ENCODE measurements around the gene ADORA1. TPM values are rescaled to one million over a fixed set of nuclear protein-coding genes. Genes with fewer than 3 reads are reported as not detected.

Gene ADORA1
- total and polyA plus RNA-seq, 2 donors (not counting 1 experiment from before 2014, with no cell fraction given) = not detected

DNA sequence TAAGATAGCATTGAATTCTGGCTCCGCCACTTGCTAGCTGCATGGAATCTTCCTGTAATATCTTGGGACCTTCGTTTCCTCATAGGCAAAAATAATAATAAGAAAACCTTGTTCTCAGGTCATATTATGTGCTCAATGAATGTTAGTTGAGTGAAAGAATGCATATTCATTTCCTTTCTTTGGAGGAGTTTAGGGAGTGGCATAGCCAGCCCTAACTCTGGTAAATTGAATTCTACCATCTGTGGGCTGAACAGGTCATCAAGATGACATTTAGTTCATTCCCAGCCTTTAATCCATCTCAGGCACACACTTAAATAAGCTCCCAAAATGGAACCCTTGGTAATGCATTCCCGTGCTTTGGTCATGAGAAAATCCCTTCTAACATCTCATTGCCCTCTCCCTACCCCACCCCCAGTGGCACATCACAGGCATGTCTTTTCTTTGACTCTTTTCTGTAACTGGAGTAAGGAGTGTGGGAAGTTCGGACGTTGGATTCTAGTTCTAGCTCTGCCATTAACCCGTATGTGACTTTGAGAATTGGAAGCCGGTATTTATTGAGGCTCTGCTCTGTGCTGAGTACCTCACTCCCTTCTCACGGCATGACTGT lies 28.5 kb upstream of the ADORA1 start:
- Histone ChIP-seq H3K9me3 (ENCODE audit: control extremely low read depth in 1 of 3, control insufficient read depth in 2 of 3, insufficient read depth in 1 of 3, low read length in 2 of 3) (peaks cover 5 to 17% (median 6%) of the 10 kb centered on the region in 3 donors), H4K20me1 (ENCODE audit: control insufficient read depth, insufficient read depth, low read length, poor library complexity, severe bottlenecking) (no peaks in the 10 kb centered on the region), H2AFZ (ENCODE audit: insufficient read depth, low read depth, low read length, poor library complexity, severe bottlenecking) (no peak overlapping the region), H3K27ac (ENCODE audit: low read length in 2 of 2) (no peak overlapping the region), H3K4me3 (ENCODE audit: control extremely low read depth in 1 of 5, extremely low read depth in 1 of 5, insufficient read depth in 1 of 5, low read depth in 2 of 5, low read length in 4 of 5) (no peak overlapping the region), H3K79me2 (ENCODE audit: control insufficient read depth, insufficient read depth, low read length) (no peaks in the 10 kb centered on the region), H3K4me2 (replicated peaks; ENCODE audit: low read depth, low read length, poor library complexity, severe bottlenecking) (no peak overlapping the region), H3K4me1 (ENCODE audit: control insufficient read depth in 2 of 2, insufficient read depth in 2 of 2, low read length in 2 of 2) (no peaks in the 10 kb centered on the region), H3K9ac (ENCODE audit: low read length) (no peak overlapping the region), H3K36me3 (replicated peaks in 1 of 2; ENCODE audit: control extremely low read depth in 1 of 2, control insufficient read depth in 1 of 2, extremely low read depth in 1 of 2, insufficient read depth in 2 of 2, low read length in 1 of 2) (no peaks in the 10 kb centered on the region), H3K27me3 (replicated peaks in 1 of 4; ENCODE audit: control extremely low read depth in 1 of 4, control insufficient read depth in 3 of 4, insufficient read depth in 4 of 4, low read length in 3 of 4) (peaks cover 0 to 3% (median 0%) of the 10 kb centered on the region in 4 experiments)
- H3K9me3 Mint-ChIP-seq (ENCODE audit: insufficient read depth) = peaks cover 18% of the 10 kb centered on the region
- ATAC-seq (ENCODE audit: low read depth) (no peak), DNase-seq (no peak)
- POLR2A ChIA-PET = no interaction called here
- WGBS (ENCODE audit: insufficient coverage) = 80% methylated on average over 3 of the region's 8 CpGs
- H3K4me3 Mint-ChIP-seq = no peak overlapping the region
- H3K27me3 Mint-ChIP-seq = peaks cover 28% of the 10 kb centered on the region
- TF ChIP-seq, protein P1, sequence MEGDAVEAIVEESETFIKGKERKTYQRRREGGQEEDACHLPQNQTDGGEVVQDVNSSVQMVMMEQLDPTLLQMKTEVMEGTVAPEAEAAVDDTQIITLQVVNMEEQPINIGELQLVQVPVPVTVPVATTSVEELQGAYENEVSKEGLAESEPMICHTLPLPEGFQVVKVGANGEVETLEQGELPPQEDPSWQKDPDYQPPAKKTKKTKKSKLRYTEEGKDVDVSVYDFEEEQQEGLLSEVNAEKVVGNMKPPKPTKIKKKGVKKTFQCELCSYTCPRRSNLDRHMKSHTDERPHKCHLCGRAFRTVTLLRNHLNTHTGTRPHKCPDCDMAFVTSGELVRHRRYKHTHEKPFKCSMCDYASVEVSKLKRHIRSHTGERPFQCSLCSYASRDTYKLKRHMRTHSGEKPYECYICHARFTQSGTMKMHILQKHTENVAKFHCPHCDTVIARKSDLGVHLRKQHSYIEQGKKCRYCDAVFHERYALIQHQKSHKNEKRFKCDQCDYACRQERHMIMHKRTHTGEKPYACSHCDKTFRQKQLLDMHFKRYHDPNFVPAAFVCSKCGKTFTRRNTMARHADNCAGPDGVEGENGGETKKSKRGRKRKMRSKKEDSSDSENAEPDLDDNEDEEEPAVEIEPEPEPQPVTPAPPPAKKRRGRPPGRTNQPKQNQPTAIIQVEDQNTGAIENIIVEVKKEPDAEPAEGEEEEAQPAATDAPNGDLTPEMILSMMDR (IDR thresholded peaks at IDR 0.05) = no peak
- TF ChIP-seq EZH2 (IDR thresholded peaks at IDR 0.05; ENCODE audit: borderline replicate concordance, insufficient read depth, low read depth, low read length, poor library complexity, severe bottlenecking) = no peak
- CTCF ChIA-PET = no interaction called here
- no peaks in the 10 kb centered on the region for H3K4me1 Mint-ChIP-seq
- intact Hi-C loops (cut with micrococcal nuclease) = no loop called here
- H3K27ac Mint-ChIP-seq = no peak overlapping the region

DNA sequence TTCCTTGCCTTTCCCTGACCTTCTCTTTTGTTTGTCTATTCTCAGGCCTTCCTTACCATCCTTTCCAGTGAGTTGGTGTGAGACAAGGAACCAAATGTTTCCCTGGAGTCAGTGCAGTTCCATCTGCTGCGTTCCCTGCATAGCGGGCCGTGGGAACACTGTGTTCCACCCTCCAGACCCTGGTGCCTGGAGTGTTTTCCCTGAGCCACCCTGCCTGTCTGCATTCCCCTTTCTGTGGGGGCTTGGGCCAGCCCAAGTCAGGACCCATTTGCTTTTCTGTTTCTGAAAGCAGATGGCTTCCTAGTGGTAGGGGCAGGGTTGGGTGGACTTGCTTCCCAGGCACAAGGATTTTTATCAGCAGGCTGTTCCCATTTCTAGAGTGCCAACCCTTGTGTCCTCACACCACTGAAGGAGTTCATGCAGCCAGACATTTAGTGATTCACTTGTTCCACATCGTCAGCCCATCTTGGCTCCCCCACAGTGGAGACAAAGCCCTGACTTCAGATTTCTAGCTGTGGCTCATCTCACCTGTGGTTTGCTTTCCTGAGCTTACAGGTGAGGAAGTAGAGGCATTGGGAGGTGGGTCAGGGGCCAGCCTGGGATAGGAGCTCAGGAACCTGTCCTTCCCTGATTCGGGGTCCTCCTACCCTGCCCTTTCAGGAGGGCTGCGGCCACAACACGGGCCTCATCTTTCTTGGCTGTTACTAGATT lies 27.6 kb upstream of the ADORA1 start:
- H3K27me3 ChIP-seq (replicated peaks in 1 of 4; ENCODE audit: control extremely low read depth in 1 of 4, control insufficient read depth in 3 of 4, insufficient read depth in 4 of 4, low read length in 3 of 4) = peaks cover 0 to 3% (median 0%) of the 10 kb centered on the region in 4 experiments
- no peak overlapping the region for H3K4me3 ChIP-seq (ENCODE audit: control extremely low read depth in 1 of 5, extremely low read depth in 1 of 5, insufficient read depth in 1 of 5, low read depth in 2 of 5, low read length in 4 of 5)
- ATAC-seq (ENCODE audit: low read depth) (no peak), DNase-seq (no peak)
- ChIA-PET CTCF (no interaction called here), POLR2A (no interaction called here)
- TF ChIP-seq EZH2 (IDR thresholded peaks at IDR 0.05; ENCODE audit: borderline replicate concordance, insufficient read depth, low read depth, low read length, poor library complexity, severe bottlenecking) = no peak
- TF ChIP-seq, protein P1 (IDR thresholded peaks at IDR 0.05) = no peak
- H3K9ac ChIP-seq (ENCODE audit: low read length) = no peak overlapping the region
- H3K79me2 ChIP-seq (ENCODE audit: control insufficient read depth, insufficient read depth, low read length) = no peaks in the 10 kb centered on the region
- Mint-ChIP-seq H3K9me3 (ENCODE audit: insufficient read depth) (peaks cover 12% of the 10 kb centered on the region), H3K27ac (no peak overlapping the region), H3K27me3 (peaks cover 28% of the 10 kb centered on the region), H3K4me1 (no peaks in the 10 kb centered on the region), H3K4me3 (no peak overlapping the region)
- no peak overlapping the region for H3K27ac ChIP-seq (ENCODE audit: low read length in 2 of 2)
- H3K36me3 ChIP-seq (replicated peaks in 1 of 2; ENCODE audit: control extremely low read depth in 1 of 2, control insufficient read depth in 1 of 2, extremely low read depth in 1 of 2, insufficient read depth in 2 of 2, low read length in 1 of 2) = no peaks in the 10 kb centered on the region
- no peaks in the 10 kb centered on the region for H3K4me1 ChIP-seq (ENCODE audit: control insufficient read depth in 2 of 2, insufficient read depth in 2 of 2, low read length in 2 of 2)
- 97% methylated on average over 7 of the region's 7 CpGs for WGBS (ENCODE audit: insufficient coverage)
- intact Hi-C loops (cut with micrococcal nuclease) = no loop called here
- H3K9me3 ChIP-seq (ENCODE audit: control extremely low read depth in 1 of 3, control insufficient read depth in 2 of 3, insufficient read depth in 1 of 3, low read length in 2 of 3) = peaks cover 0 to 12% (median 4%) of the 10 kb centered on the region in 3 donors
- no peaks in the 10 kb centered on the region for H4K20me1 ChIP-seq (ENCODE audit: control insufficient read depth, insufficient read depth, low read length, poor library complexity, severe bottlenecking)
- H3K4me2 ChIP-seq (replicated peaks; ENCODE audit: low read depth, low read length, poor library complexity, severe bottlenecking) = no peak overlapping the region
- H2AFZ ChIP-seq (ENCODE audit: insufficient read depth, low read depth, low read length, poor library complexity, severe bottlenecking) = no peak overlapping the region

All from B cell (primary cell).